HepG2 (cell line): ENCODE data around the gene SNIP1. TPM values are rescaled to one million over a fixed set of nuclear protein-coding genes. Genes with fewer than 3 reads are reported as not detected.
A peak's percentile ranks its signal among the peaks of the same experiment; 100 is the strongest.

ENCODE experiments used
- ARID5B ChIP-seq: IDR thresholded peaks from 2 replicates; pipeline ENCODE4 v1.4.0; 2020; ENCODE audit warnings: mild to moderate bottlenecking, missing genetic modification reagents
- CEBPG ChIP-seq: IDR thresholded peaks from 2 replicates; pipeline ENCODE4 v1.6.1; 2016
- FIP1L1 ChIP-seq: fragments of 200-400 bp; formaldehyde crosslinking; IDR thresholded peaks from 2 replicates; pipeline ENCODE4 v1.6.1; 2018; ENCODE audit warnings: low read depth, mild to moderate bottlenecking, low read length, moderate library complexity, borderline replicate concordance; ENCODE audit not compliant: insufficient read depth
- KDM4B ChIP-seq: sonication (generic); formaldehyde crosslinking; IDR thresholded peaks from 2 replicates; pipeline ENCODE4 v1.4.0; 2020; ENCODE audit warnings: missing genetic modification reagents
- MEF2D ChIP-seq: sonication (generic); formaldehyde crosslinking; IDR thresholded peaks from 2 replicates; pipeline ENCODE4 v1.5.1; 2020; ENCODE audit warnings: mild to moderate bottlenecking, missing genetic modification reagents
- MEIS1 ChIP-seq: sonication (generic); formaldehyde crosslinking; IDR thresholded peaks from 2 replicates; pipeline ENCODE4 v1.9.0; 2021; ENCODE audit warnings: mild to moderate bottlenecking, missing genetic modification reagents, moderate library complexity, borderline replicate concordance
- NONO ChIP-seq, 2 experiments: fragments of 450-650 bp in 1 of 2; sonication (generic) in 1 of 2; formaldehyde crosslinking in 1 of 2; IDR thresholded peaks in 1 of 2; conservative IDR thresholded peaks in 1 of 2; 2 replicates each; pipeline versions ENCODE4 v1.6.1 to v1.8.0; 2017 to 2022; ENCODE audit warnings: mild to moderate bottlenecking in 1 of 2, missing genetic modification reagents in 1 of 2, moderate library complexity in 1 of 2
- RBM22 ChIP-seq: fragments of 200-400 bp; formaldehyde crosslinking; optimal IDR thresholded peaks from 2 replicates; pipeline ENCODE3; 2017; ENCODE audit warnings: mild to moderate bottlenecking, low read length, moderate library complexity
- SMC3 ChIP-seq: IDR thresholded peaks from 2 replicates; pipeline ENCODE4 v1.6.1; 2011; ENCODE audit warnings: low read length, improper control_type of control experiment
- SP4 ChIP-seq: sonication (generic); formaldehyde crosslinking; IDR thresholded peaks from 2 replicates; pipeline ENCODE4 v1.8.1; 2023; ENCODE audit warnings: mild to moderate bottlenecking, missing genetic modification reagents
- SRSF4 ChIP-seq: fragments of 200-400 bp; formaldehyde crosslinking; IDR thresholded peaks from one replicate; pipeline ENCODE4 v1.6.1; 2018; ENCODE audit warnings: mild to moderate bottlenecking, low read depth, low read length, moderate library complexity; ENCODE audit not compliant: poor library complexity, severe bottlenecking
- TAF15 ChIP-seq: fragments of 200-400 bp; formaldehyde crosslinking; IDR thresholded peaks from one replicate; pipeline ENCODE4 v1.6.1; 2018; ENCODE audit warnings: mild to moderate bottlenecking, low read depth, low read length; ENCODE audit not compliant: poor library complexity, severe bottlenecking
- TP53 ChIP-seq: sonication (generic); formaldehyde crosslinking; conservative IDR thresholded peaks from 2 replicates; pipeline ENCODE4 v1.4.0; 2020; ENCODE audit warnings: missing genetic modification reagents
- TRAFD1 ChIP-seq: sonication (generic); formaldehyde crosslinking; IDR thresholded peaks from 2 replicates; pipeline ENCODE4 v1.5.1; 2020; ENCODE audit warnings: missing genetic modification reagents, mild to moderate bottlenecking, borderline replicate concordance
- ZNF260 ChIP-seq: sonication (generic); formaldehyde crosslinking; IDR thresholded peaks from 2 replicates; pipeline ENCODE4 v1.4.0; 2020; ENCODE audit warnings: missing genetic modification reagents, low read depth, mild to moderate bottlenecking, borderline replicate concordance
- ZNF546 ChIP-seq: sonication (generic); formaldehyde crosslinking; conservative IDR thresholded peaks from 2 replicates; pipeline ENCODE4 v1.8.1; 2023; ENCODE audit warnings: mild to moderate bottlenecking, missing genetic modification reagents
- polyA plus RNA-seq, 8 experiments: library from polyadenylated mRNA; depleted of rRNA in 3 of 8; stranded (reverse) in 7 of 8; unstranded in 1 of 8; fragments of >200 nt; fragmentation: Illumina TruSeq in 4 of 8; extraction: Trizol in 4 of 8; gene quantifications; 2 replicates each; pipeline versions ENCODE4 v1.2.1 to v1.2.3, GENCODE V29; 2011 to 2016; ENCODE audit warnings: low read depth in 4 of 8, missing spikeins in 1 of 8, mixed read lengths in 1 of 8; ENCODE audit not compliant: insufficient read depth in 1 of 8
- total RNA-seq, 5 experiments: library from RNA; depleted of rRNA; stranded (reverse); fragments of >200 nt; fragmentation: Illumina TruSeq; extraction: Trizol; gene quantifications; 2 replicates each; pipeline ENCODE4 v1.2.3, GENCODE V29; 2016; ENCODE audit warnings: low read depth in 1 of 5
- TF ChIP-seq, protein P1 (sequence below): sonication (generic); formaldehyde crosslinking; IDR thresholded peaks from 2 replicates; pipeline ENCODE4 v1.8.0; 2022; ENCODE audit warnings: mild to moderate bottlenecking, missing genetic modification reagents
- TF ChIP-seq, protein P2 (sequence below): sonication (generic); formaldehyde crosslinking; IDR thresholded peaks from 2 replicates; pipeline ENCODE4 v1.8.1; 2023; ENCODE audit warnings: mild to moderate bottlenecking, moderate library complexity, missing genetic modification reagents

Gene SNIP1
- total and polyA plus RNA-seq, 2 of the 13 experiments (the other 11 are each of a cell fraction or from before 2014, with no cell fraction given), result 5.5 to 11.2 TPM

DNA sequence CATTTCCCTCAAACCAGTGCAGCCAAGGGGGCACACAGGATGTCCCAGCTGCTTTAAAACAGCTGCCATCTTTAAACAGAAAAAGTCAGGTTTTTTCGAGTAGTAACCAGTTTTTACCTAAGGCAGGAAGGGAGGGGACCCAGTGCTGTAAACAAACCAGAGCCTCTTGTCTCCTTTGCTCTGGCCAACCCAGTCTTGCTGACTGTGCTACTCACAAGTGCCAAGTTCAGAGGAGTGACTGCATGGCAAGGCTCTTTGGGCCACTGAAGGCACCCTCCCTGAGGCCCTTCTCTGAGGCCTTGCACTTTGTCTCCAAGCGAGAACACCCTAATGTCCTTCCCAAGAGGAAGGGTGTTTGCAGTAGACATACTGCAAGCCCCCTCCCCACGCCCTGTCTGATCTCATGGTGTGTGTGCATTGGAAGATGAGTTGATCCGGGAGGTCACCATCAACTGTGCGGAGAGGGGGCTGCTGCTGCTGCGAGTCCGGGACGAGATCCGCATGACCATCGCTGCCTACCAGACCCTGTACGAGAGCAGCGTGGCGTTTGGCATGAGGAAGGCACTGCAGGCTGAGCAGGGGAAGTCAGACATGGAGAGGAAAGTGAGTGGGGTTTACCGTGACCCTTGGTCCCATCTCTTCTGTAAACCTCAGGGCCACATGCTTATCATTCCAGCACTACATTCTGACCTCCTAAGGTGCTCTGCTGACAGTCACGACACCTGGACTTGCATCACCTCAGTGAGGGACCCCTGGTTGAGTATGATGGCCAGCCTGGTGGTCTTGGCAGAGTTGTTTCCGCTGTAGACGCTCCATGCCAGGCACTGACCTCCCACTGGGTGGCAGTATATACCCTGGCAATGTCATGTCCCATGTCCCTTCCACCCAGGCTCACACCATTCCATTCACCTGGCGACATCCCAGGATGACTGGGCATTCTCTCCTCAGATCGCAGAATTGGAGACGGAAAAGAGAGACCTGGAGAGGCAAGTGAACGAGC is 7.3 kb upstream of the SNIP1 start (continued):
- TF ChIP-seq FIP1L1 (no peak), MEF2D (CRISPR knock-in tag) (no peak), RBM22 (peak; percentile 15), CEBPG (CRISPR knock-in tag) (0 out of 2 replicates have a peak, but pooled peaks have one; percentile 29), TAF15 (no peak), SRSF4 (no peak), ARID5B (CRISPR knock-in tag) (peak; percentile 17; the same call in 1 of the 2 replicates), KDM4B (CRISPR knock-in tag) (no peak), TRAFD1 (CRISPR knock-in tag) (no peak), SP4 (CRISPR knock-in tag) (no peak), NONO (IDR thresholded peaks at IDR 0.05) (no peak), NONO (CRISPR knock-in tag; conservative IDR thresholded peaks at IDR 0.05) (peak; percentile 18; the same call in 1 of the 2 replicates), SMC3 (peak; percentile 38; the same call in 1 of the 2 replicates), ZNF260 (no peak), TP53 (CRISPR knock-in tag) (no peak), MEIS1 (0 out of 2 replicates have a peak, but pooled peaks have one; percentile 23), ZNF546 (CRISPR knock-in tag) (no peak)
- TF ChIP-seq, protein P1, sequence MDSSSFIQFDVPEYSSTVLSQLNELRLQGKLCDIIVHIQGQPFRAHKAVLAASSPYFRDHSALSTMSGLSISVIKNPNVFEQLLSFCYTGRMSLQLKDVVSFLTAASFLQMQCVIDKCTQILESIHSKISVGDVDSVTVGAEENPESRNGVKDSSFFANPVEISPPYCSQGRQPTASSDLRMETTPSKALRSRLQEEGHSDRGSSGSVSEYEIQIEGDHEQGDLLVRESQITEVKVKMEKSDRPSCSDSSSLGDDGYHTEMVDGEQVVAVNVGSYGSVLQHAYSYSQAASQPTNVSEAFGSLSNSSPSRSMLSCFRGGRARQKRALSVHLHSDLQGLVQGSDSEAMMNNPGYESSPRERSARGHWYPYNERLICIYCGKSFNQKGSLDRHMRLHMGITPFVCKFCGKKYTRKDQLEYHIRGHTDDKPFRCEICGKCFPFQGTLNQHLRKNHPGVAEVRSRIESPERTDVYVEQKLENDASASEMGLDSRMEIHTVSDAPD (CRISPR knock-in tag), result no peak
- TF ChIP-seq, protein P2, sequence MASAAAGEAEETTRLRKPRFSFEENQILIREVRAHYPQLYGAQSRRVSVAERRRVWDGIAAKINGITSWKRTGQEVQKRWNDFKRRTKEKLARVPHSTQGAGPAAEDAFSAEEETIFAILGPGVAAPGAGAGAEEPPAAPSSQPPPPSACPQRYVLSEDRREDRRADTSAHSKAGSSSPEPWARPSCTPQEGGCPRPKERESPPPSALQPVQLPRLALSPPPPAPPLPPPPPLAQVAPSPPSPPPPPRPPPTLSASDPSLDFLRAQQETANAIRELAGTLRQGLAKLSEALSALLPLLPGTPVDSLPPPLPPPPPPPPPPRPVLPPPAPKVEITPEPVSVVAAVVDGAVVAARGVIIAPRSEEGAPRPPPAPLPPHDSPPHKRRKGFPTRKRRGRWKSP (CRISPR knock-in tag), result no peak
